ENCODE data around the gene SERPINB6.
"Not testable (repeated sequence)": the region's sequence is repeated elsewhere in the genome, so short reads cannot be mapped to it uniquely, and the experiment has no call there.

The SERPINB6 gene

GRCh38 chr6:2932911-2933310 is 38.5 kb downstream of the SERPINB6 start:
- not testable (repeated sequence) for DNase-seq

GRCh38 chr6:2931970-2932748 is 39.2 kb downstream of the SERPINB6 start:
- peak; percentile 91 for DNase-seq

- no peak for DNase-seq
Measured at GRCh38 chr6:2931055-2931454, 40.3 kb downstream of the SERPINB6 start.

GRCh38 chr6:2927931-2928330 is 43.4 kb downstream of the SERPINB6 start:
- DNase-seq, result not testable (repeated sequence)

DNA sequence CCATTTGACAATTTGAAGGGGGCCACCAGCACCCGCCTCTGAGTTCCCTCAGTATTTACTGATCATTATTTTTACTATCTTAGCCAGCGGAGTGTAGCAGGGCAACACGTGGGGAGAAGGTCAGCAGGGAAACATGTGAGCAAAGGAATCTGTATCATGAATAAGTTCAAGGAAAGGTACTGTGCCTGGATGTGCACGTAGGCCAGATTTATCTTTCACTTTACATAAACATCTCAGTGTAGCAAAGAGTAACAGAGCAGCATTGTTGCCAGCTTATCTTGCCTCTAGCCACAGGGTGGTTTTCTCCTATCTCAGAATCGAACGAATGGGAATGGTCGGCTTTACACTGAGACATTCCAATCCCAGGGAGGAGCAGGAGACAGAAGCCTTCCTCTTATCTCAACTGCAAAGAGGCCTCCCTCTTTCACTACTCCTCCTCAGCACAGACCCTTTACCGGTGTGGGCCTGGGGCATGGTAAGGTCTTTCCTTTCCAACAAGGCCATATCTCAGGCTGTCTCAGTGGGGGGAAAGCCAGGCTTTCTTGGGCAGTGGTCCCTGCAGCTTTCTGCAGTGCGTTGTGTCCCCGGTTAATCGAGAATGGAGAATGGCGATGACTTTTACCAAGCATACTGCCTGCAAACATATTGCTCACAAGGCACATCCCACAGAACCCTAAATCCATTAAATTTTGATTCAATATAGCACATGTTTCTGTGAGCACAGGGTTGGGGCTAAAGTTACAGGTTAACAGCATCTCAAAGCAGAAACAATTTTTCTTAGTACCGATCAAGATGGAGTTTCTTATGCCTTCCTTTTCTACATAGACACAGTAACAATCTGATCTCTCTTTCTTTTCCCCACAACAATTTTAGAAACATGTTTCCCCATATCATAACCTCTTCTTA is 45.3 kb downstream of the SERPINB6 start:
- not testable (repeated sequence) for DNase-seq

- DNase-seq, result no peak
Measured at GRCh38 chr6:2921520-2922115, 49.7 kb downstream of the SERPINB6 start.

DNA sequence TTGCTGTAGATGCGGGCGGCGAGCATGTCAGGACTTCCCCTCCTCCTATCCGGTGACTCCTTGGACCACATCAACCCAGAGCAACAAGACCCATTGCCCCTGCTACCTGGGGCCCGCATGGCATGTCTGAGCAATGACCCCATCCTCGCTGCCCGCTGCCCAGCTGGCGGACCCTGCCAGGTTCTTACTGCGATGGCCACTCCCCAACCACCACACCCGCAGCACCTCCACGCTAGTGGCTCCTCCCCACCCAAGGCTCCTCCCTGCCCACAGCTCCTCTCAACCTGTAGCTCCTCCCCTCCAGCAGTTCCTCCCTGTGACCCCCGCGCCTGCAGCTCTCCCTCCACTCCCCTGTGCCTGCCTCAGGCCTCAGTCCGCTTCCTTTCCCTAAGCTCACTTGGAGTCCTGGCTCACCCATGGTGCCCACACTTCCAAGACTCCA is 50.7 kb downstream of the SERPINB6 start:
- DNase-seq, result no peak

- DNase-seq, result no peak
Measured at GRCh38 chr6:2919886-2920285, 51.5 kb downstream of the SERPINB6 start.

- no peak for DNase-seq
Measured at GRCh38 chr6:2919401-2919800, 52.0 kb downstream of the SERPINB6 start.

GRCh38 chr6:2918936-2919335 is 52.4 kb downstream of the SERPINB6 start:
- peak; percentile 34 for DNase-seq

DNA sequence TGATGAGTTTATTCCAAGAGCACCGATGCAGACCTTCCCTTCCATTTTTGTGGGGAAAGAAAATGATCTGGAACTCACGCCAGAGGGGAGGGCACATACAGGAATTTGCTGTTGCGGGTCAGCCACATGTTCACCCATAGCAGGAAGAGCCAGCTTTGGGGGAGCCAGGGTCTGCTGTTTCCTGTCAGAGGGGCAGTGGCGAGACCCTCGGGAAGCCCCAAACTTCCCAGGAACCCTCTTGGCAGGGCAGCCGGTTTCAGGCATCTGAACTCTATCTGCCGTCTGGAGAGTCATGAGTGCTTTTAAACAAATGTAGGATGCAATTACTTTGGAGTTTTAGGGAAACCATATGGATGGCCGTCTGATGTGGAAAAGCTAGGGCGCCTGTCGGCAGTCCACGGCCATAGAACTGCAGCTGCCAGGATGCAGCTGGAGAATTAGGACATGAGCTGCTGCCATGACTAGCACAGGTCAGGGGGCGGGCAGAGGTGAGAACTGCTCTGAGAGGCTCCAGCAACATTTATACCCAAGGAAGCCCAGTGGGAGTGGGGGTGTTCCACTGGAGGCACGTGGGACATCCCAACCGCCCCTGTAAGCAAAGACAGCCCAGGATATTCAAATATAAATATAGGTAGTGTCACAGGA is 53.4 kb downstream of the SERPINB6 start:
- no peak for DNase-seq

DNA sequence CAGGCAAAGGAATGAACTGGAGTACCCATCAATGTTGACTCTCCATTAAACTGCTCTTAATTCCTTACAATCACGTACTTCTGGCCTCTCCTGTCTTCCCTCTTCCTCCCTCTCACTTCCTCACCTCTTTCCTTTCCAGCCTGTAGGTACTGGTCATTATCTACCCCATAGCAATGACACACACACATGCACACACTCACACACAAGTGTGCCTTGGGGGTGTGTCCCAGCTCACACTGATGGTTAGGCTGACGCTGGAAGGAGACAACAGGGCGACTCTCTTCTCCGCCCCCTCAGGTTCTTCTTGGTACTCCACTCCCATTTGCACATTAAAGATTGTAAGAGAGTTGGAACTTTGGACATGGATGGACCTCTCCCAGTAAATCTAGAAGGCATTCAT is 54.3 kb downstream of the SERPINB6 start:
- DNase-seq, result no peak

DNA sequence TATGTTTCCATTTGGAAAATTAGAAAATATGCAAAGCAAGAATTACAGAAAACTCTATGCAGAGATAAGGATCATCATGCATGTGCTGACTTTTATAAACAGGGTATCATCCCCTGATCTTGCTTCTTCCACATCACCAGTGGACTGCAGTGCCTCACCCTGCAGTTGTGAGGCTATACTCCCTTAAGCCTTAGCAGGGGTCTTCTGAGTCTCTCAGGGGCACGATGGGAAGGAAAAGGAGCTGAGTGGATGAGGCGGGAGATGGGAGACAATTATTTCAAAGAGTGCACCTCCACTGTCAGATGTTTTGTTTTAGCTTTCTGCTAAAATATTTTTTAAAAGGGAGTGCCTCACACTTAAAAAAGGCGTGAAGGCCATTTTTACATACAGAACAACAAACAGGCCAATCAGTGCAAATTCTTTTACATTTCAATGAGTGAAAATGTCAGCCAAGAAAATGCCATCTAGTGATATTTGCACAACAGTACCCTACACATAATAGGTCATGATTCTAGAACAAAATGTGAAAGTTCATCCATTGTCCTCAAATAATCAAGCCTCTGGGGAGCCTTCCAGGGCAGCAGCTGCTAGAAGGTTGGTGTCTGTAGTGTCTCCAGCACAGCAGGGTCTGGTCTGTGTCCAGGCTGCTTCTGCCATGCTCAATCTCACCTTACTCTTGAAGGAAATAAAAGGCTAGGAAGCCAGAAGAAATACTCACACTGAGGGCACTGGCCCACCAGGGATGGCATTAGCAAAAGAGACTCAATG is 55.0 kb downstream of the SERPINB6 start:
- DNase-seq, result no peak

- no peak for DNase-seq
Measured at GRCh38 chr6:2915150-2915549, 56.2 kb downstream of the SERPINB6 start.

DNA sequence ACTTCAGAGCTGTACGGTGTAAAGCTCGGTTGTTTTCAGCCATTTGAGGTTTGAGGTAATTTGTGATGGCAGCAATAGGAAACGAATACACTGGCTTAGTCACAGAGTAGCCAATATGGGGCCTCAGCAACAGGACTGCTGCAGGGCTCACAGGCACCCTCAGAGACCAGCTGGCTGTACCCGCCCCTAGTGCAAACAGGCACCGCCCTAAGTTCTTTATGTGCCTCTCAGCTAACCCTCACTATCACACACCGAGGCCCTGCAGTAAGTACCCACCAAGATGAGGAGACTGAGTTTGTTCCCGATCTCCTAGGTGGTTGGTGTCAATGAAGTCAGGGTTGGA is 57.1 kb downstream of the SERPINB6 start:
- DNase-seq, result no peak

- no peak for DNase-seq
Measured at GRCh38 chr6:2913621-2914317, 57.6 kb downstream of the SERPINB6 start.

DNA sequence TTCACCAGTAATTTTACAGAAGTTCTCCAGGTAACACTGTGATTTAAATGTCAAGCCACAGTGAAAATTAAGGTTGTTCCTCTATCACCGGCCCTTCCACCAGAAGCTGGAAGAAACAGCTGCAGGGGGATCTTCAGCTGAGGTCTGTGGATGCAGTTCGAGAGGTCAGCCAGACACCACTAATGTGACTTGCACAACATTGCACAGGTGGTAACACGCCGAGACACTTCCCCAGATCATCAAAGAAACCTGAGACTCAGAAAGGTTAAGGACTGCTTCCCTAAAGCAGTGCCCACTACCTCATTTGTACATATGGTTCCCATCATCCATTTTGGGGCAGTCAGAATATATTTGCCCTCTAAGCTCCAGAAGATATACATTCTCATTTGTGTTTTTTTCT is 60.2 kb downstream of the SERPINB6 start:
- DNase-seq, result no peak

GRCh38 chr6:2909718-2910117 is 61.6 kb downstream of the SERPINB6 start:
- DNase-seq, result no peak

DNA sequence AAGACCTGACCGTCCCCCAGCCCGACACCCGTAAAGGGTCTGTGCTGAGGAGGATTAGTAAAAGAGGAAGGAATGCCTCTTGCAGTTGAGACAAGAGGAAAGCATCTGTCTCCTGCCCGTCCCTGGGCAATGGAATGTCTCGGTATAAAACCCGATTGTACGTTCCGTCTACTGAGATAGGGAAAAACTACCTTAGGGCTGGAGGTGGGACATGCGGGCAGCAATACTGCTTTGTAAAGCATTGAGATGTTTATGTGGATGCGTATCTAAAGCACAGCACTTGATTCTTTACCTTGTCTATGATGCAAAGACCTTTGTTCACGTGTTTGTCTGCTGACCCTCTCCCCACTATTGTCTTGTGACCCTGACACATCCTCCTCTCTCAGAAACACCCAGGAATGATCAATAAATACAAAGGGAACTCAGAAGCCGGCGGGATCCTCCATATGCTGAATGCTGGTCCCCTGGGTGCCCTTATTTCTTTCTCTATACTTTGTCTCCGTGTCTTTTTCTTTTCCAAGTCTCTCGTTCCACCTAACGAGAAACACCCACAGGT is 62.2 kb downstream of the SERPINB6 start:
- not testable (repeated sequence) for DNase-seq

DNA sequence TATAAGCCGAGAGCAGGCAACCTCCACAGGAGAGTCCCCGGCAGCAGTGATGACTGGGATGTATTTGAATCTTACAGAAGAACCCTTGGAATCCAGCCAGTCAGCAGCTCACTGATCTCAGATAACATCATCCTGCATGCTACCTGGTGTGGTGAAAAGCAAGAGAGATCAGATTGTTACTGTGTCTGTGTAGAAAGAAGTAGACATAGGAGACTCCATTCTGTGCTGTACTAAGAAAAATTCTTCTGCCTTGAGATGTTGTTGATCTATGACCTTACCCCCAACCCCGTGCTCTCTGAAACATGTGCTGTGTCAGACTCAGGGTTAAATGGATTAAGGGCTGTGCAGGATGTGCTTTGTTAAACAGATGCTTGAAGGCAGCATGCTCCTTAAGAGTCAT is 62.9 kb downstream of the SERPINB6 start:
- DNase-seq, result not testable (repeated sequence)

Measured in CD4-positive, alpha-beta T cell treated with Interleukin-10 for 1 hour (primary cell).